Measurements from ENCODE around the gene TH.

DNA sequence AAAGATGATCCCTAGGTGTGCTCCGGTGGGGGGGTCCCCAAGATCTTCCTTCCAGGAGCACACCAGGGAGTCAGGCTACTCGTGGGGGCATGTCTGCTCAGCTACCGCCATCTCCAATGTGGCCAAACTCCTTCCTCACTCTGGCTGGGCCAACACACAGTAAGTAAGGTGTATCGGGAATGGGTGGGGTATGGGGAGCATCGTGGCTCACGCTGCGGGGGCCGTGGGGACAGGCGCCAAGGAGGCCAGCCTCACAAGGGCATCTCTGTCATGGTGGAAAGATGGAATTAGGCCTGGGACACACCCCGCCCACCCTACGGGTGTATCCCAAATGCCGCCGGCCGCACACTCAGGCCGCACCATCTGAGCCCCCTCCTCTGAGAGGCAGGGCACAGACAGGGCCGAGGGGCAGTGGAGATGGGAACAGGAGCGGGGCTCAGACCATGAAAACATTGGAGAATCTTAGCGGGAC, 40.7 kb downstream of the TH start:
- TF ChIP-seq, protein P1, sequence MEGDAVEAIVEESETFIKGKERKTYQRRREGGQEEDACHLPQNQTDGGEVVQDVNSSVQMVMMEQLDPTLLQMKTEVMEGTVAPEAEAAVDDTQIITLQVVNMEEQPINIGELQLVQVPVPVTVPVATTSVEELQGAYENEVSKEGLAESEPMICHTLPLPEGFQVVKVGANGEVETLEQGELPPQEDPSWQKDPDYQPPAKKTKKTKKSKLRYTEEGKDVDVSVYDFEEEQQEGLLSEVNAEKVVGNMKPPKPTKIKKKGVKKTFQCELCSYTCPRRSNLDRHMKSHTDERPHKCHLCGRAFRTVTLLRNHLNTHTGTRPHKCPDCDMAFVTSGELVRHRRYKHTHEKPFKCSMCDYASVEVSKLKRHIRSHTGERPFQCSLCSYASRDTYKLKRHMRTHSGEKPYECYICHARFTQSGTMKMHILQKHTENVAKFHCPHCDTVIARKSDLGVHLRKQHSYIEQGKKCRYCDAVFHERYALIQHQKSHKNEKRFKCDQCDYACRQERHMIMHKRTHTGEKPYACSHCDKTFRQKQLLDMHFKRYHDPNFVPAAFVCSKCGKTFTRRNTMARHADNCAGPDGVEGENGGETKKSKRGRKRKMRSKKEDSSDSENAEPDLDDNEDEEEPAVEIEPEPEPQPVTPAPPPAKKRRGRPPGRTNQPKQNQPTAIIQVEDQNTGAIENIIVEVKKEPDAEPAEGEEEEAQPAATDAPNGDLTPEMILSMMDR (IDR thresholded peaks at IDR 0.05; ENCODE audit: low read depth, low read length), result no peak
- TF ChIP-seq, protein P2, sequence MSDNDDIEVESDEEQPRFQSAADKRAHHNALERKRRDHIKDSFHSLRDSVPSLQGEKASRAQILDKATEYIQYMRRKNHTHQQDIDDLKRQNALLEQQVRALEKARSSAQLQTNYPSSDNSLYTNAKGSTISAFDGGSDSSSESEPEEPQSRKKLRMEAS (IDR thresholded peaks at IDR 0.05; ENCODE audit: low read depth, low read length), result no peak
- no peak for TF ChIP-seq POLR2A (IDR thresholded peaks at IDR 0.05; ENCODE audit: extremely low read depth, insufficient read length)

All from NB4 (cell line).